NCI-H2029 (cell line): ENCODE measurements around the gene SMG6.
"Not testable (repeated sequence)": the region's sequence is repeated elsewhere in the genome, so short reads cannot be mapped to it uniquely, and the experiment has no call there.

ENCODE experiments used
- DNase-seq: peaks from one replicate; lab custom pipeline; 2025; lab: John Stamatoyannopoulos, UW

The SMG6 gene

GRCh38 chr17:2202996-2203575, 100.5 kb downstream of the SMG6 start:
- no peak for DNase-seq

DNA sequence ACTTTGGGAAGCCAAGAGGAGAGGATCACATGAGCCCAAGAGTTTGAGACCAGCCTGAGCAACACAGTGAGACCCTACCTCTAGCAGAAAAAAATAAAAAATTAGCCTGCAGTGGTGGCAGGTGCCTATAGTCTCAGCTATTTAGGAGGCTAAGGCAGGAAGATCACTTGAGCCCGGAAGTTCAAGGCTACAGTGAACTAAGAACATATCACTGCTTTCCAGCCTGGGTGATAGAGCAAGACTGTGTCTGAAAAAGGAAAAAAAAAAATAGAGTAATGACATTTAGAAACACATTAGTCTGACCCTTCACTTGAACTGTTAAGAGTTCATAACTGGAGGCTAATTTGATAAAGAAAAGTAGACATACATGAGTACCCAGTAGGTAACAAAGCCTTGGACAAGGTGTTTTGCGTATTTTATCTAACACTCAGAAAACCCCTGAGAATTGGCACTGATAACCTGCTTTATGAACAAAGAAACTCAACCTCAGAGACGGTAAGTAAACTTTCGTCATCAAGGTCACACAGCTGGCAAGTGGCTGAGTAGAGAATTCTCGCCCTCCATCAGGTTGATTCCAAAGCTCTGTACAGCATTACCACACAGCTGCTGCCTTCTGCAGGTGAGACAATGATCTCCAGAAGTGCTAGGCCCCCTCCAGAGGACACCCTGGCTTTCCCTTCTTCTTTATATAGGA, 101.1 kb downstream of the SMG6 start:
- no peak for DNase-seq

GRCh38 chr17:2199386-2199785, 104.2 kb downstream of the SMG6 start:
- DNase-seq, result not testable (repeated sequence)

DNA sequence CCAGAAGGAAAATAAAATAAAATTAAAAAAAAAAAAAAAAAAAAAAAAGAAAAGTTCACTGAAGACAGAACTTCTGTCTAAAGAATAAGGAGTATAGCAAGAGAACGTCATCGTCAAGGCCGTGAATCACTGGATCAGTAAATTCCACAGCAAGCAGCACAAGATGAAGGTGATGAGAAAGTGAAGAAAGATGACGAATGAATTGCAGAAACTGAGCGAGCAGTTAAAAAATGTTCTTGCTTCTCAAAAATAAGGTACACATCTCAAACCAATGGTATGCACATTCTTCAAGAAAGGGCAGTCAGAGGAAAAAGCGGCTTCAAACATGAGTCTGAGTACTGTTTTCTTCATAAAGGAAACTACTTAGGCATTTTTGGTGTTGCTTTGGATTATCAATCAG, 104.7 kb downstream of the SMG6 start:
- DNase-seq, result no peak

- no peak for DNase-seq
Observed at GRCh38 chr17:2197271-2197670, 106.3 kb downstream of the SMG6 start.

- DNase-seq, result peak; percentile 51
Observed at GRCh38 chr17:2195729-2196128, 107.9 kb downstream of the SMG6 start.

GRCh38 chr17:2194889-2195335, 108.7 kb downstream of the SMG6 start:
- DNase-seq, result no peak

- no peak for DNase-seq
Observed at GRCh38 chr17:2192367-2193057, 111.1 kb downstream of the SMG6 start.

DNA sequence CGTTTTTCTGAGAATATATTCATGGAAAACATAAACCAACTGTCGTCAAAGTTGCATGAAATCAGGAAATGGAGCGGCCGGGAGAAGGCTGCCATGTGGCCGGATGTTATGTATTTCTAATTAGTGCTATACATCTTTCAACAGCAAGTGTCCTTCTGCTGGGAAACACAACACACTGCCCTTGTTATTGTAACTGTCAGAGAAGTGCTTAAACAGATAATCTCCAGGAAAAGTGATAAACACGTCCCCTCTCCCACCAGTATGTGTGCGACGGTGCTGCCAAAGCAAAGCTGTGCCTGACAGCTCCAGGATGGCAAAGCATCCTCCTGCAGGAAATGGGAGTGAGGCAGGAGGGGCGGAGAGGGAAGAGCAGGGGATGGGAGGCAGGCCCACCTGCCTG, 111.8 kb downstream of the SMG6 start:
- DNase-seq, result no peak

DNA sequence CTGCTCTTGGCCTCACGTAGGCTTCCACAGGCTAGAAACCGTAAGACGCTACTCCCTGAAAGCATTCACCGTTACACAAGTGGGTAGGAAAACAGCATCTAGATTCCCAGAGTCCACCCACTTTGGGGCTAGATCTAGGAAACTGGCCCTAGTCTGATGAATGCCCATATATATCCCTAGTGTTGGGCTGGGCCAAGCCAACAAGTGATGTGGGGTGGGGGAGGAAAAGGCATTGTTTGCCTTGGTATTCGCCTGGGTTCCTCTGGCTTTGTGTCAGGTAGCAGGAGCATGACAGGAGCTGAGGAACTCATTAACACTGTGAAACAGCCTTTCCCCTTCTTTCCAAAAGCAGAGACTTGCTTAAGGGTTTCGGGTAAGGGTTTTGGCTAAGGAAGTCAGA, 112.4 kb downstream of the SMG6 start:
- DNase-seq, result no peak

GRCh38 chr17:2190014-2190413, 113.6 kb downstream of the SMG6 start:
- DNase-seq, result no peak

- no peak for DNase-seq
Observed at GRCh38 chr17:2188971-2189630, 114.5 kb downstream of the SMG6 start.

DNA sequence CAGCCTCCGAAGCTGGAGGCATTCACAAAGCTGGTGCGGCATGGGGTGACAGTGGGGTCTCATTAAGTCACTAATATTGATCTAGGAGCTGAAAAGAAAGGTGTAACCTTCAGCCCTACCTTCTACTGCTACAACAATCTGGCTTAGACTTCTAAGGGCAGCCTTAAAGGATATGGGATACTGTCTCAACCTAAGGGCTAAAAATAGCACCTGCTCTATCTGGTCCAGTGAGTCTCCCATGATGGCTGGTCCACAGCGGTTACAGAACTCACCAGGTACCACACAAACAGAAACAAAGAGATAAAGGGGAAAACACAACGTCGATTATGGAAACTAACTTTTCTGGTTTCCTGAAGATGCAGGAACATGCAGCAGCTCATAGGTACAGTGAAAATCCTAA, 115.8 kb downstream of the SMG6 start:
- no peak for DNase-seq

DNA sequence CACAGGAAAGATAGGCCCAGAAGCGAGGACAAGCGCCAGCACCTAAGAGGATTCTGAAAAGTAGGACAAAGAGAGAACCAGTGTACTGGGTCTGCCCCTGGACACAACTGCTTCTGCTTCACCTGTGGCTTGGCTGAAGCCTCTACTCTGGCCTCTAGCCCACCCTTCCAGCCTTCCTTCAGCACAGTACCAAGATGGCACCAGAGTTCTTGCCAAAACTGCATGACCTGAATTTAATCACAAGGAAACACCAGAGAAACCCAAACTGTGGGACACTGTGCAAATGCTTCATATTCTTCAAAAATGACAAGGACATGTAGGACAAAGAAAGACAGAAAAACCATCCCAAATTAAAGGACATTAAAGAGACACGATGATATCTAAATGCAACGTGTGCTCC, 116.6 kb downstream of the SMG6 start:
- no peak for DNase-seq

- no peak for DNase-seq
Observed at GRCh38 chr17:2184993-2185931, 118.3 kb downstream of the SMG6 start.

GRCh38 chr17:2183346-2183745, 120.2 kb downstream of the SMG6 start:
- no peak for DNase-seq

- DNase-seq, result no peak
Observed at GRCh38 chr17:2181897-2182448, 121.6 kb downstream of the SMG6 start.

GRCh38 chr17:2181206-2181896, 122.2 kb downstream of the SMG6 start:
- DNase-seq, result peak; percentile 69

GRCh38 chr17:2180768-2181167, 122.8 kb downstream of the SMG6 start:
- DNase-seq, result no peak

GRCh38 chr17:2179615-2180295, 123.8 kb downstream of the SMG6 start:
- peak; percentile 85 for DNase-seq
